NB4 (cell line): Measurements from ENCODE around the gene JTB.

Experiments used
- CTCF ChIP-seq: IDR thresholded peaks from one replicate; pipeline ENCODE4 v1.5.1; 2012; ENCODE audit warnings: low read depth, low read length
- MAX ChIP-seq: IDR thresholded peaks from 2 replicates; pipeline ENCODE4 v1.6.1; 2011; ENCODE audit warnings: low read depth, low read length
- MYC ChIP-seq: IDR thresholded peaks from 2 replicates; pipeline ENCODE4 v1.6.1; 2011; ENCODE audit warnings: low read depth, low read length
- POLR2A ChIP-seq: IDR thresholded peaks from 2 replicates; pipeline ENCODE4 v1.6.1; 2011; ENCODE audit warnings: mild to moderate bottlenecking; ENCODE audit not compliant: insufficient read length; ENCODE audit errors: extremely low read depth

GRCh38 chr1:153956997-153957715 lies 20.3 kb downstream of the JTB start:
- TF ChIP-seq CTCF, result no peak
- no peak for TF ChIP-seq MAX
- no peak for TF ChIP-seq POLR2A
- TF ChIP-seq MYC, result no peak
